ENCODE measurements around the gene LAMA5. TPM values are rescaled to one million over a fixed set of nuclear protein-coding genes. Genes with fewer than 3 reads are reported as not detected.

The LAMA5 gene
- total RNA-seq, 1 donor from 2014 or later, result 18.6 TPM

GRCh38 chr20:62293111-62293784, 73.9 kb downstream of the LAMA5 start:
- DNase-seq (ENCODE audit: low read depth in 2 of 2), result no peak

- no peak for DNase-seq (ENCODE audit: low read depth in 2 of 2)
Observed at GRCh38 chr20:62292108-62292507, 75.0 kb downstream of the LAMA5 start.

GRCh38 chr20:62291251-62292066, 75.7 kb downstream of the LAMA5 start:
- no peak for DNase-seq (ENCODE audit: low read depth in 2 of 2)

- no peak for DNase-seq (ENCODE audit: low read depth in 2 of 2)
Observed at GRCh38 chr20:62289898-62290297, 77.2 kb downstream of the LAMA5 start.

GRCh38 chr20:62289131-62289530, 78.0 kb downstream of the LAMA5 start:
- DNase-seq (ENCODE audit: low read depth in 2 of 2), result no peak

- no peak for DNase-seq (ENCODE audit: low read depth in 2 of 2)
Observed at GRCh38 chr20:62288535-62289105, 78.5 kb downstream of the LAMA5 start.

GRCh38 chr20:62287759-62288534, 79.2 kb downstream of the LAMA5 start:
- no peak for DNase-seq (ENCODE audit: low read depth in 2 of 2)

GRCh38 chr20:62287129-62287528, 80.0 kb downstream of the LAMA5 start:
- no peak for DNase-seq (ENCODE audit: low read depth in 2 of 2)

- peak in 1 of 2 donors; percentile 40 for DNase-seq (ENCODE audit: low read depth in 2 of 2)
Observed at GRCh38 chr20:62286493-62287064, 80.5 kb downstream of the LAMA5 start.

- DNase-seq (ENCODE audit: low read depth in 2 of 2), result peak; percentile 99 to 100
Observed at GRCh38 chr20:62285722-62286121, 81.4 kb downstream of the LAMA5 start.

GRCh38 chr20:62285151-62285550, 82.0 kb downstream of the LAMA5 start:
- no peak for DNase-seq (ENCODE audit: low read depth in 2 of 2)

- no peak for DNase-seq (ENCODE audit: low read depth in 2 of 2)
Observed at GRCh38 chr20:62284448-62284847, 82.7 kb downstream of the LAMA5 start.

- peak; percentile 33 to 57 for DNase-seq (ENCODE audit: low read depth in 2 of 2)
Observed at GRCh38 chr20:62282877-62283503, 84.1 kb downstream of the LAMA5 start.

GRCh38 chr20:62282103-62282502, 85.0 kb downstream of the LAMA5 start:
- DNase-seq (ENCODE audit: low read depth in 2 of 2), result no peak

- DNase-seq (ENCODE audit: low read depth in 2 of 2), result no peak
Observed at GRCh38 chr20:62281161-62281933, 85.8 kb downstream of the LAMA5 start.

- no peak for DNase-seq (ENCODE audit: low read depth in 2 of 2)
Observed at GRCh38 chr20:62280303-62280702, 86.8 kb downstream of the LAMA5 start.

- no peak for DNase-seq (ENCODE audit: low read depth in 2 of 2)
Observed at GRCh38 chr20:62277253-62277652, 89.9 kb downstream of the LAMA5 start.

GRCh38 chr20:62276439-62276838, 90.7 kb downstream of the LAMA5 start:
- DNase-seq (ENCODE audit: low read depth in 2 of 2), result no peak

GRCh38 chr20:62275219-62275618, 91.9 kb downstream of the LAMA5 start:
- DNase-seq (ENCODE audit: low read depth in 2 of 2), result no peak

- no peak for DNase-seq (ENCODE audit: low read depth in 2 of 2)
Observed at GRCh38 chr20:62274332-62274950, 92.7 kb downstream of the LAMA5 start.

All from dermis microvascular lymphatic vessel endothelial cell (primary cell).